ENCODE data around the gene OCA2. TPM values are rescaled to one million over a fixed set of nuclear protein-coding genes. Genes with fewer than 3 reads are reported as not detected.

OCA2 gene
- total and polyA plus RNA-seq, 2 of the 13 experiments (the other 11 are each of a cell fraction or from before 2014, with no cell fraction given) = 0.02 to 0.05 TPM

DNA sequence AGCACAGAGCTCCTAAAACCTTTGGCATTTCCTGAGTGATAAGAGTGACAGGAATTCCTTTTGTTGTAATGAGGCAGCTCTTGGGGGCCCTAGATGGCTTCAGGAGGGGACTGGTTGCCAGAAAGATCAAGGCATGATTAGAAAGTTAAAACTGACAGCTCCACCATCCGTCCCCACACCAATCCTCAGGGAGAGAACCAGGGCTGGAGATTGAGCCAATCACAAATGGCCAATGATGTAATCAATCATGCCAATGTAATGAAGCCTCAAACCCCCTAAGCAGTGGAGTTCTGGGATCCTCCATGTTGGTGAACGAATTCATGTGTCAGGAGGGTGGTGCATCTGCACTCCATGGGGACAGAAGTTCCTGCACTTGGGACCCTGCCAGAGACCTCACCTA lies 265.1 kb downstream of the OCA2 start:
- no peak for ATAC-seq
- Histone ChIP-seq H3K27ac (ENCODE audit: extremely low read length, insufficient read depth, low read length) (no peak overlapping the region), H3K27me3 (ENCODE audit: control insufficient read depth in 1 of 2, insufficient read depth in 2 of 2, low read length in 2 of 2) (peaks cover 0 to 22% of the 10 kb centered on the region in 2 experiments; a peak in 4 of 5 replicates), H3K79me2 (ENCODE audit: insufficient read depth, low read length) (no peaks in the 10 kb centered on the region), H3K36me3 (replicated peaks in 1 of 2; ENCODE audit: control insufficient read depth in 1 of 2, insufficient read depth in 2 of 2, low read length in 2 of 2) (no peaks in the 10 kb centered on the region), H3K4me3 (replicated peaks in 1 of 3; ENCODE audit: insufficient read depth in 1 of 3, low read depth in 2 of 3, low read length in 3 of 3) (no peak overlapping the region), H2AFZ (ENCODE audit: low read length) (no peak overlapping the region), H3K4me1 (ENCODE audit: insufficient read depth, low read length) (no peaks in the 10 kb centered on the region), H4K20me1 (ENCODE audit: insufficient read depth, low read length) (no peaks in the 10 kb centered on the region), H3K4me2 (ENCODE audit: low read depth, low read length) (no peak overlapping the region), H3K9ac (ENCODE audit: insufficient read depth, low read depth, low read length) (no peak overlapping the region), H3K9me3 (ENCODE audit: low read length) (no peaks in the 10 kb centered on the region)
- BruUV-seq (replicated peaks) = no TSS peak
- POLR2A ChIA-PET = no interaction called here
- in situ Hi-C loops (cut with HindIII; ENCODE audit: extremely low pct_ligation_motif_present, low pct_unique_long_range_greater_than_20kb) = no loop called here
- TF ChIP-seq CBX5 (CRISPR knock-in tag; IDR thresholded peaks at IDR 0.05; ENCODE audit: borderline replicate concordance) (no peak), HOXA7 (CRISPR knock-in tag; IDR thresholded peaks at IDR 0.05) (no peak)
- DNase-seq (ENCODE audit: low spot score) = no peak
- intact Hi-C loops (cut with micrococcal nuclease; ENCODE audit: unreplicated experiment) = no loop called here
- WGBS (ENCODE audit: low lambda C conversion rate) = 0% methylated on average over 2 of the region's 2 CpGs
- CTCF ChIA-PET (ENCODE audit: low intra/inter-chr PET ratio, low total read pairs) = no interaction called here
- no peak for FAIRE-seq

DNA sequence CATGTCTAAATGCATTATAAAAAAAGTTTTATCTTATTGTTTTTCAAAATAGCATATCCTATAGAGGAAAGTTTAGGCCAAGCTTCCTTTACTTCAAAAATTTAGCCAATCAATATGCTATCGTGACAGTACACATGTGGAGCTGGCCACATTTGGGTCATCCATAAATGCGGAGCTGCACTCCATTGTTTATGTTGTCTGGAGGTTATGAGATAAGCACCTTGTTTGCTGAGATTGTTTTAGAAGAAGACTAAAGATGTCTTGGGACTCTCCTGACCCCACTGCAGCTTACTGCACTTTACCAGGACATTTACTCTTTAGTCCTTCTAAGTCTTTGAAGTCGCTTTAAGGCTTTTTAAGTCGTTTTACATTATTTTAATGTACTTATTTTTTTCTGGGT lies 265.9 kb downstream of the OCA2 start:
- Histone ChIP-seq H3K9ac (ENCODE audit: insufficient read depth, low read depth, low read length) (no peak overlapping the region), H2AFZ (ENCODE audit: low read length) (no peak overlapping the region), H3K4me1 (ENCODE audit: insufficient read depth, low read length) (no peaks in the 10 kb centered on the region), H3K79me2 (ENCODE audit: insufficient read depth, low read length) (no peaks in the 10 kb centered on the region), H3K27ac (ENCODE audit: extremely low read length, insufficient read depth, low read length) (no peak overlapping the region), H3K27me3 (ENCODE audit: control insufficient read depth in 1 of 2, insufficient read depth in 2 of 2, low read length in 2 of 2) (peaks cover 3 to 25% of the 10 kb centered on the region in 2 experiments; a peak in 4 of 5 replicates), H4K20me1 (ENCODE audit: insufficient read depth, low read length) (no peaks in the 10 kb centered on the region), H3K9me3 (ENCODE audit: low read length) (no peaks in the 10 kb centered on the region), H3K4me2 (ENCODE audit: low read depth, low read length) (no peak overlapping the region), H3K4me3 (replicated peaks in 1 of 3; ENCODE audit: insufficient read depth in 1 of 3, low read depth in 2 of 3, low read length in 3 of 3) (no peak overlapping the region), H3K36me3 (replicated peaks in 1 of 2; ENCODE audit: control insufficient read depth in 1 of 2, insufficient read depth in 2 of 2, low read length in 2 of 2) (no peaks in the 10 kb centered on the region)
- CTCF ChIA-PET (ENCODE audit: low intra/inter-chr PET ratio, low total read pairs) = no interaction called here
- no peak for FAIRE-seq
- intact Hi-C loops (cut with micrococcal nuclease; ENCODE audit: unreplicated experiment) (no loop called here), in situ Hi-C loops (cut with HindIII; ENCODE audit: extremely low pct_ligation_motif_present, low pct_unique_long_range_greater_than_20kb) (no loop called here)
- no peak for DNase-seq (ENCODE audit: low spot score)
- TF ChIP-seq FOXK2 (IDR thresholded peaks at IDR 0.05) (no peak), RNF2 (conservative IDR thresholded peaks at IDR 0.05; ENCODE audit: low read depth) (no peak), GABPB1 (CRISPR knock-in tag; IDR thresholded peaks at IDR 0.05) (no peak), ZNF543 (CRISPR knock-in tag; IDR thresholded peaks at IDR 0.05) (no peak), ZNF563 (CRISPR knock-in tag; IDR thresholded peaks at IDR 0.05) (no peak)
- POLR2A ChIA-PET = no interaction called here
- BruUV-seq (replicated peaks) = no TSS peak
- 11% methylated on average over 4 of the region's 4 CpGs for WGBS (ENCODE audit: low lambda C conversion rate)
- no peak for ATAC-seq

Measured in HepG2 (cell line).